ENCODE data around the gene PRSS35.

- no peak for TF ChIP-seq CTCF (IDR thresholded peaks at IDR 0.05)
- TF ChIP-seq POLR2A (IDR thresholded peaks at IDR 0.05) = no peak
Observed at GRCh38 chr6:83470001-83470400, 42.3 kb upstream of the PRSS35 start.

Measured in breast epithelium (tissue), 3 donors.